Stimulated activated CD4-positive, alpha-beta T cell treated with anti-CD3 and anti-CD28 coated beads, Interleukin-12 subunit alpha, Interleukin-12 subunit beta, amount 100 ng/mL, for 4 hours (primary cell): ENCODE data around the gene TNFAIP8L2.
A peak's percentile ranks its signal among the peaks of the same experiment; 100 is the strongest.
"Not testable (repeated sequence)": the region's sequence is repeated elsewhere in the genome, so short reads cannot be mapped to it uniquely, and the experiment has no call there.

Experiments used
- DNase-seq: peaks from one replicate; pipeline ENCODE4 v3.0.0-alpha.2; 2020

Gene TNFAIP8L2

DNA sequence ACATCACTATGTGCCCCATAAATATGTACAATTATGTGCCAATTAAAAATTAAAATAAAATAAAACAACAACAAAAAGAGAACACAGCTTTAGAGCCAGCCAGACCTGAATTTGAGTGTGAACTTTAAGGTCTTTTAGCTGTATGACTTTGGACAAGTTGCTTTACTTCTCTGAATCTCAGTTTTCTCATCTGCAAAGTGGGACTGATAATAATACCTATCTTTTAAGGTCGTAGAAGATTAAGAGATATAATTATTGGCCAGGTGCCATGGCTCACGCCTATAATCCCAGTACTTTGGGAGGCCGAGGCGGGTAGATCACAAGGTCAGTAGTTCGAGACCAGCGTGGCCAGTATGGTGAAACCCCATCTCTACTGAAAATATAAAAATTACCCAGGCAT lies 36.9 kb downstream of the TNFAIP8L2 start:
- DNase-seq, result no peak

DNA sequence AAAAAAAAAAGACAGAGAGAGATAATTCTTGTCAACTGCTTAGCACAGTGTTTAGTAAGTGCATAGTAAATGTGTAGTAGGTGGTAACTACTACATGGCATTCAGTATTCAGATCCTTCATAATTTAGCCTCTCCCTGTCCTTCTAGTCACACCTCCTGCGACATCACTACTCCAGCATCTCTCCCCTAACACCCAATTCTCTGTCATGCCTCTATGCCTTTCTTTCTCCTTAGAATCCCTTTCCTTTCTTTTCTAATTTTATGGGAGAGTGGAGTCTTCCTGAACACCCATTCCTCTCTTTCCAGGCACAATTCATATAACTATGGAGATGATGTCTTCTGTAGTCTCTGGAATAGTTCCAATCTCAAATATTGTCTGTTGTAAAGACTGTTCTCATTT lies 37.4 kb downstream of the TNFAIP8L2 start:
- DNase-seq, result no peak

DNA sequence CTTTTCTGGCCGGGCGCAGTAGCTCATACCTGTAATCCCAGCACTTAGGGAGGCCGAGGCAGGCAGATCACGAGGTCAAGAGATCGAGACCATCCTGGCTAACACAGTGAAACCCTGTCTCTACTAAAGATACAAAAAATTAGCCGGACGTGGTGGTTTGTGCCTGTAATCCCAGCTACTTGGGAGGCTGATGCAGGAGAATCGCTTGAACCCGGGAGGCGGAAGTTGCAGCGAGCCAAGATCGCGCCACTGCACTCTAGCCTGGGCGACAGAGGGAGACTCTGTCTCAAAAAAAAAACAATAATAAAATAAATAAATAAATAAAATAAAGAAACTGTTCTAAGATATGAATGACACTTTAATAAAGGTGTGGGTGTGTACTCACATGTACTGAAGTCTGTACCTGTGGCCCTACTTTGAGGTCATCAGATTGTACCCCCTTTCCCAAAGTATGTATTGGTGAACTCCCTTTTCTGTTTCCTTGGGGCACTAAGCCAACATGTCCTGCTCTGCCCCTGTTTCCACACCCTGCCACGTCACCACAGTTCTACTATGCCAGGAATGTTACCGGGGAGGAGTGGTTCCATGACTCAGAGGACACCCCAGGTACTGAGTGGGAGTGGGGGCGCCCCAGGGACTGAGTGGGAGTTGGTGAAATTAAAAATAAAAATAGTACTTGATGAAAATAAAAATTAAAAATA lies 38.6 kb downstream of the TNFAIP8L2 start:
- DNase-seq, result not testable (repeated sequence)

DNA sequence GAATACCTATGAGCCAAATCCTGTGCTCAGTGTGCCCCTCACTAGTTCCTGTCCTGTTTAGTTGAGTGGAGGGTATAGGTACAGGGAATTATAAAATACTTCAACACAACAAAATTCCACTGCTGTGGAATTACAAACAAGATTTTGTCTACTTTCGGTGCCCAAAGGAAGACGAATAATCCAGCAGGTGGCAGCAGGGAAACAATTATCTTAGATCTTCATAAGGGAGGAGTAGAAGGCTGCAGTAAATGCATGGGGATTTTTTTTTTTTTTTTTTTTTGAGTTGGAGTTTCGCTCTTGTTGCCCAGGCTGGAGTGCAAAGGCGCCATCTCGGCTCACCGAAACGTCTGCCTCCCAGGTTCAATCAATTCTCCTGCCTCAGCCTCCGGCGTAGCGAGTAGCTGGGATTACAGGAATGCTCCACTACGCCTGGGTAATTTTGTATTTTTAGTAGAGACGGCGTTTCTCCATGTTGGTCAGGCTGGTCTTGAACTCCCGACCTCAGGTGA lies 39.9 kb downstream of the TNFAIP8L2 start:
- DNase-seq, result peak; percentile 25

DNA sequence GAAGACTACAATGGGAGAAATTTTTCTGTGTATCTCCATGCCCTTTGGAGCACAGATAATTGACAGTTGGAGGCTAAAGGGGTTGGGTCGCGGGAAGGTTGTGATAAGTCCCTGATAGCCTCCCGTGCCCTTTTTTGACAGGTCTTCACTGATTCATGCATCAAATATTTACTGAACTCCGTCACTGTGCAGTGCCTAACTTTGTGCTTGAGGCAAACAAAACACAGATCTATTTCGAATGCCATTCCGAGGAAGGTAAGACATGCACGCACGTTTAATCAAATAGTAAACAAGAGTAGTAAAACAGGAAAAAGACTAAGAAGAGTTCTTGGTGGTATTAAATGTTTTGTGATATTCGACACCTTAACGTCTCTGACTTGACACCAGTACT lies 41.4 kb downstream of the TNFAIP8L2 start:
- no peak for DNase-seq

DNA sequence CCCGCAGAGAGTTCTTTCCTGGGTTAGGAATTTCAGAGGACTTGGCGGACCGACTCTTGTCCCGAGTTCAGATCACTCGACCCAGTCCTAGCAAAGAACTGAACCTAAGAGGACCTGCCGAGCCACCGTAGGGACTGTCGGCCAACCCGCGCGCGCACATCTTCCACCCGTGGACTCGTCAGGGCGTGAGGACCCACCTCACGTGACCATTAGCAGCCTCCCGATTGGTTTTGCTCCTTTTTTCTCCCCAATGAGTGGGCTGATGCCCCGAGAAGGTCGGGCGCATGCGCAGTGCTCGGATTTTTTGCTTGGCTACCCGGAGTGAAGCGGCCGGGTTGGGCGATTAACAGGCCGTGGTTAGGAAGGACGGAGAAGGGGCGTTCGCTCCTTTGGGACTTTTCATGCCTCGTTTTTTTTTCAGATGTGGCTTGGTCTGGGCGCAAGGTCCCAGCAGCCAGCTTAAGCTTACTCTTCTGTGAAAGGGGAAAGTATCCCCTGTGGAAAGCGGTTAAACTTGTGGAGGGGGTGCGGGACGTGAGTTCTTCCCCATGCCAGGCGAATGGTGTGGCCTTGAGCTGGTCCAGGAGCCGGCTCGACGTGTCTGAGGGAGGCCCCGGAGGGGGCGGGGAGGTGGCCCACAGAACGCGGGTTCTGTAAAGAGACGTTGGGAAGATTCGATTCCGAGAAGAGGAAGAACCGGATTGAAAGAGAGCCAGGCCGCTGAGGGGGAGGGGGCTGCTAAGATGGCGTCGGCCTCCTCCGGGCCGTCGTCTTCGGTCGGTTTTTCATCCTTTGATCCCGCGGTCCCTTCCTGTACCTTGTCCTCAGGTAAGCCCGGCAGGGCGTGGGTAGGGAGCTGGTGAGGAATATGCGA lies 42.0 kb downstream of the TNFAIP8L2 start, which contains the start of gene PIP5K1A:
PIP5K1A (plus strand) TSS at position 299 of the 874 bp plus-strand sequence; CDS start at position 744, 445 bp downstream.
- DNase-seq, result peak; percentile 99

DNA sequence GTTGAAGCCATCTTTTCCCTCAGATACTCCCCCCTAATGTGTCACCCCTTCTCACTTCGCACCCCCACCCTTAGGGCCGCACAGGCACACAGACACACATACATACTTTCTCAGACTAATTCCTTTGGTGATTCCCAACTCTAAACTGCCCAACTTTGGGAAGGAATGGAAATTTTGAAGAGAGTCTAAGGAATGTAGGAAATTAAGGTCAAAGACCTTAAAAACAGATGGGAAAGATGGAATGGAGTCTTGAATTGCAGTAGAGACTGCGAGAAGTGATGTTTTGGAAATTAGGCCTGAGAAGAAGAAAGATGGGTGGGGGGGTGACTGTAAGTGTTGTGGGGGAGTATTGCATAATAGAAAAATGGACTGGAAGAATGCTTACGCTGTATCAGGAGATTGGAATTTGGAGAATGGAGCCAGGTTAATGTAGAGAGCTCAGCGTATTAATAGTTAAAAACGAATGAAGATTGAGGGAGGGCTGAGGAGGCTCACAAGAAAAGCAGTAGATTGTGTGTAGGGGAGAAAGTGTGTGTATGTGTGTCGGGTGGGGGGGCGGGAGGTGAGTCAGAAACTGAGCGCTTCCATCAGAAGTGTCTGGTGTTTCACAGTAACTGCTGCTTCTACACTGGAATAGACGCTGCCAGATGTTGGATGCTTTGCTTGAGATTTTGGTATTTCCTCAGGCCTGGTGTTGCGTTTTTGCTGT lies 43.6 kb downstream of the TNFAIP8L2 start:
- DNase-seq, result no peak

DNA sequence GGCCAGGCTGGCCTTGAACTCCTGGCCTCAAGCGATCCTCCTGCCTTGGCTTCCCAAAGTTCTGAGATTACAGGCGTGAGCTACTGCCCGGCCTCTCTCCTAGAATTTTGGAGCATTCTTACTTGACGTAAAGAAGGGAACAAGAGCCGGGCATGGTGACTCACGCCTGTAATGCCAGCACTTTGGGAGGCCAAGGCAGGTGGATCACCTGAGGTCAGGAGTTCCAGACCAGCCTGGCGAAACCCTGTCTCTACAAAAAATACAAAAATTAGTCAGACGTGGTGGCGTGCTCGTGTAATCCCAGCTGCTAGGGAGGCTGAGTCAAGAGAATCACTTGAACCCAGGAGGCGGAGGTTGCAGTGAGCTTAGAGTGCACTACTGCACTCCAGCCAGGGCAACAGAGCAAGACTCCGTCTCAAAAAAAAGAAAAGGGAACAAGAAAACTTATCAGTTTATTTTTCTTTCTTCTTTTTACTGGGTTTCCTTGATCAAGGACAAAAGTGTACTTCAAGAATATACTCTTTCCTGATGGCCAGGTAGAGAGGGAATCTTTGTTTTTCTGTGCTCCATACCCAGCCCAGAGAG lies 49.0 kb downstream of the TNFAIP8L2 start:
- DNase-seq, result not testable (repeated sequence)
